GM13976 (cell line): Measurements from ENCODE around the gene PDXDC1.

Source experiments
- DNase-seq: peaks from one replicate; pipeline ENCODE4 v3.0.0; 2012; ENCODE audit warnings: low spot score
- CTCF ChIP-seq: IDR thresholded peaks from 2 replicates; pipeline ENCODE4 v1.5.1; 2012; ENCODE audit warnings: borderline replicate concordance, mild to moderate bottlenecking; ENCODE audit not compliant: insufficient read depth; ENCODE audit errors: extremely low read depth, missing control alignments, control extremely low read depth
- in situ Hi-C: fragments of 300-500 bp; cut with MboI; formaldehyde crosslinking; loops from one replicate; pipeline ENCODE4 v1.12.0; 2022; ENCODE audit warnings: low sequenced_read_pairs, mixed read lengths, inconsistent platforms; ENCODE audit not compliant: unreplicated experiment

Gene PDXDC1

GRCh38 chr16:15031179-15031578 is 56.4 kb downstream of the PDXDC1 start:
- no peak for DNase-seq
- in situ Hi-C loops = no loop called here
- TF ChIP-seq CTCF = no peak

- no peak for TF ChIP-seq CTCF
- DNase-seq = no peak
- in situ Hi-C loops = no loop called here
These were observed 56.8 kb downstream of the PDXDC1 start for GRCh38 chr16:15031586-15031985.

- no peak for DNase-seq
- TF ChIP-seq CTCF = no peak
- in situ Hi-C loops = no loop called here
These were observed 57.9 kb downstream of the PDXDC1 start for GRCh38 chr16:15032547-15033308.

- in situ Hi-C loops = no loop called here
- DNase-seq = no peak
- no peak for TF ChIP-seq CTCF
These were observed 58.5 kb downstream of the PDXDC1 start for GRCh38 chr16:15033309-15033707.

GRCh38 chr16:15034266-15035162 is 59.7 kb downstream of the PDXDC1 start:
- DNase-seq = no peak
- in situ Hi-C loops = no loop called here
- TF ChIP-seq CTCF = no peak

GRCh38 chr16:15035163-15035729 is 60.4 kb downstream of the PDXDC1 start:
- DNase-seq = no peak
- in situ Hi-C loops = no loop called here
- no peak for TF ChIP-seq CTCF
